GM18502 (cell line): ENCODE data around the gene PTPRK.
A peak's percentile ranks its signal among the peaks of the same experiment; 100 is the strongest.

Experiments used
- ATAC-seq: cut with Tn5 transposase; IDR thresholded peaks from one replicate; pipeline ENCODE4 v1.9.1; 2021; ENCODE audit warnings: mild to moderate bottlenecking; ENCODE audit not compliant: unreplicated experiment, poor library complexity

PTPRK gene

GRCh38 chr6:128259730-128260685 is 260.4 kb downstream of the PTPRK start:
- ATAC-seq = peak; percentile 64

GRCh38 chr6:128259029-128259724 is 261.2 kb downstream of the PTPRK start:
- peak; percentile 95 for ATAC-seq

GRCh38 chr6:128256095-128256494 is 264.3 kb downstream of the PTPRK start:
- no peak for ATAC-seq

- peak; percentile 61 for ATAC-seq
These were observed 267.8 kb downstream of the PTPRK start for GRCh38 chr6:128252341-128253176.

- ATAC-seq = no peak
These were observed 268.7 kb downstream of the PTPRK start for GRCh38 chr6:128251445-128252340.

- ATAC-seq = no peak
These were observed 269.9 kb downstream of the PTPRK start for GRCh38 chr6:128250370-128251070.

- no peak for ATAC-seq
These were observed 271.0 kb downstream of the PTPRK start for GRCh38 chr6:128249429-128249828.

GRCh38 chr6:128246472-128247260 is 273.7 kb downstream of the PTPRK start:
- ATAC-seq = no peak

- no peak for ATAC-seq
These were observed 275.5 kb downstream of the PTPRK start for GRCh38 chr6:128244751-128245405.

- no peak for ATAC-seq
These were observed 277.5 kb downstream of the PTPRK start for GRCh38 chr6:128242765-128243403.

- ATAC-seq = peak; percentile 54
These were observed 279.2 kb downstream of the PTPRK start for GRCh38 chr6:128241216-128241615.

GRCh38 chr6:128240024-128240428 is 280.4 kb downstream of the PTPRK start:
- ATAC-seq = peak; percentile 83

- ATAC-seq = no peak
These were observed 281.3 kb downstream of the PTPRK start for GRCh38 chr6:128239146-128239545.

GRCh38 chr6:128238225-128238624 is 282.2 kb downstream of the PTPRK start:
- ATAC-seq = no peak

GRCh38 chr6:128235556-128235955 is 284.8 kb downstream of the PTPRK start:
- ATAC-seq = no peak

- no peak for ATAC-seq
These were observed 286.9 kb downstream of the PTPRK start for GRCh38 chr6:128233531-128233930.
